Type B pancreatic cell (in vitro differentiated cells): ENCODE results near the gene PPT2. TPM values are rescaled to one million over a fixed set of nuclear protein-coding genes. Genes with fewer than 3 reads are reported as not detected.

Experiments
- DNase-seq: peaks from one replicate; pipeline ENCODE4 v3.0.0; 2021; ENCODE audit warnings: mixed read lengths; ENCODE audit not compliant: unreplicated experiment; ENCODE audit errors: extremely low spot score
- H3K27ac Mint-ChIP-seq: 2 replicates; pipeline ENCODE4 v1.8.0; 2021; ENCODE audit warnings: mild to moderate bottlenecking, mixed read lengths
- H3K27me3 Mint-ChIP-seq: 2 replicates; pipeline ENCODE4 v1.8.0; 2021; ENCODE audit warnings: mixed read lengths
- H3K36me3 Mint-ChIP-seq: 2 replicates; pipeline ENCODE4 v1.8.0; 2021; ENCODE audit warnings: mixed read lengths
- H3K4me1 Mint-ChIP-seq: one replicate; pipeline ENCODE4 v1.8.0; 2021; ENCODE audit warnings: mixed read lengths; ENCODE audit not compliant: unreplicated experiment
- H3K4me3 Mint-ChIP-seq: 2 replicates; pipeline ENCODE4 v1.8.0; 2021; ENCODE audit warnings: mild to moderate bottlenecking, mixed read lengths
- H3K9me3 Mint-ChIP-seq: 2 replicates; pipeline ENCODE4 v1.8.0; 2021; ENCODE audit warnings: mixed read lengths
- CTCF ChIP-seq: fragments of 200-600 bp; sonication (generic); conservative IDR thresholded peaks from 2 replicates; pipeline ENCODE4 v1.5.0; 2021; ENCODE audit warnings: antibody characterized with exemption, mild to moderate bottlenecking
- total RNA-seq: library from RNA; stranded (reverse); gene quantifications from 2 replicates; pipeline ENCODE4 v1.2.1, GENCODE V29; 2021; ENCODE audit warnings: low replicate concordance

PPT2 gene
- total RNA-seq, 1 donor from 2014 or later = 46.9 TPM

GRCh38 chr6:32177183-32177787 lies 23.3 kb downstream of the PPT2 start:
- no peaks in the 10 kb centered on the region for H3K27me3 Mint-ChIP-seq
- H3K4me3 Mint-ChIP-seq = peak overlapping the region; percentile 98
- no peak for DNase-seq
- peaks cover 16% of the 10 kb centered on the region for H3K36me3 Mint-ChIP-seq
- peaks cover 48% of the 10 kb centered on the region for H3K4me1 Mint-ChIP-seq
- TF ChIP-seq CTCF = no peak
- H3K27ac Mint-ChIP-seq = peak overlapping the region; percentile 95
- no peaks in the 10 kb centered on the region for H3K9me3 Mint-ChIP-seq

GRCh38 chr6:32177788-32178546 lies 24.0 kb downstream of the PPT2 start, which contains the start of gene RNF5:
RNF5 (plus strand) TSS chr6:32178405; CDS start chr6:32178512, 107 bp downstream.
- H3K27me3 Mint-ChIP-seq = no peaks in the 10 kb centered on the region
- H3K9me3 Mint-ChIP-seq = no peaks in the 10 kb centered on the region
- peaks cover 43% of the 10 kb centered on the region for H3K4me1 Mint-ChIP-seq
- DNase-seq = peak; percentile 92
- peaks cover 16% of the 10 kb centered on the region for H3K36me3 Mint-ChIP-seq
- peak within 1 kb of the TSS; percentile 95 for H3K27ac Mint-ChIP-seq
- no peak for TF ChIP-seq CTCF
- H3K4me3 Mint-ChIP-seq = peak within 1 kb of the TSS; percentile 98

GRCh38 chr6:32178547-32179440 lies 24.9 kb downstream of the PPT2 start:
- Mint-ChIP-seq H3K27ac (peak overlapping the region; percentile 95), H3K9me3 (no peaks in the 10 kb centered on the region), H3K4me1 (peaks cover 35% of the 10 kb centered on the region), H3K36me3 (peaks cover 16% of the 10 kb centered on the region), H3K27me3 (no peaks in the 10 kb centered on the region), H3K4me3 (peak overlapping the region; percentile 98)
- no peak for DNase-seq
- TF ChIP-seq CTCF = no peak

GRCh38 chr6:32179766-32180405 lies 25.9 kb downstream of the PPT2 start:
- H3K27me3 Mint-ChIP-seq = no peaks in the 10 kb centered on the region
- no peak overlapping the region for H3K27ac Mint-ChIP-seq
- no peak for TF ChIP-seq CTCF
- peaks cover 16% of the 10 kb centered on the region for H3K36me3 Mint-ChIP-seq
- DNase-seq = no peak
- peak overlapping the region; percentile 98 for H3K4me3 Mint-ChIP-seq
- peaks cover 28% of the 10 kb centered on the region for H3K4me1 Mint-ChIP-seq
- no peaks in the 10 kb centered on the region for H3K9me3 Mint-ChIP-seq

GRCh38 chr6:32181148-32181702 lies 27.3 kb downstream of the PPT2 start:
- Mint-ChIP-seq H3K4me1 (peaks cover 36% of the 10 kb centered on the region), H3K36me3 (peaks cover 21% of the 10 kb centered on the region), H3K4me3 (peak overlapping the region; percentile 4), H3K9me3 (no peaks in the 10 kb centered on the region), H3K27me3 (no peaks in the 10 kb centered on the region), H3K27ac (no peak overlapping the region)
- no peak for TF ChIP-seq CTCF
- DNase-seq = no peak
